Right lobe of liver (tissue), 4 donors: ENCODE data around the gene POLR2F.

ENCODE experiments used
- POLR2A ChIP-seq: fragments of 450-650 bp; IDR thresholded peaks from one replicate; pipeline ENCODE4 v1.6.1; 2017; ENCODE audit warnings: antibody characterized with exemption, mild to moderate bottlenecking
- TF ChIP-seq, protein P1 (sequence below), 4 donors: fragments of 200-600 bp in 3 of 4; fragments of 450-650 bp in 1 of 4; IDR thresholded peaks; one replicate each; pipeline versions ENCODE4 v1.5.1 to v1.8.0; 2016 to 2022; ENCODE audit warnings: antibody characterized with exemption in 4 of 4, mild to moderate bottlenecking in 2 of 4
- donor health status: DM: no; HTN: no; CAD: no.
- donor health status: DM: no; HTN: no; CAD: no.
- donor health status: DM: no; HTN: yes; CAD: no.

DNA sequence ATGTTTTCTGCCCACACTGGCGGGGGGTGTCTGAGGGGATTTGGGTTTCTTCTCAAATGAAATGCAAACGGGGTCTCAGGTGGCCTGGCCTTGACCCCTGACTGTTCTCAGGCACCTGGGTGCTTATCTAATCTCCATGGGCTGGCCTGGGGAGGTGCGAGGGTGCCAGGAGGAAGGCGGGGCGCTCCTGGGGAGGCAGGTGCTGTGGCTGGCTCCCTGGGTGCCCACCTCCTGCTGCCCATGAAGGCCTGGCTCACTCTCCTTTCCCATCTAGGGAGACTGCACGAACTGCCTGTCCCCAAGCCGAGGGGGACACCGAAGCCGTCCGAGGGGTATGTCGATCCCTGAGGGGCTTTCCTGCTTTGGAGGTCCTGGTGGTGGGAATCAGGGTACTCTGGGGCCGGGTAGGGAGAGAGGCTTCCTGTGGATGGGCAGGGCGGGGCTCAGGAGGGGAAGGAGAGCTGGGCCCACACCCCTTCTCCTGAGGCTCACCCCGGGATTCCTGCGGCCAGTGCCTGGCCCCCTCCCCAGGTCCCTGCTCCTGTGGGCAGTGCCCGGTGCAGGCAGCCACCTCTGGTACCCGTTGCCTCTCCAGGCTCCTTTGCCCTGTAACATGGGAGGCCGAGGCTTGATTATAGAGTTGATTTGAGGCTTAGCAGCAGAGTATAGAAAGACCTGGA lies 29.0 kb upstream of the POLR2F start:
- TF ChIP-seq, protein P1, sequence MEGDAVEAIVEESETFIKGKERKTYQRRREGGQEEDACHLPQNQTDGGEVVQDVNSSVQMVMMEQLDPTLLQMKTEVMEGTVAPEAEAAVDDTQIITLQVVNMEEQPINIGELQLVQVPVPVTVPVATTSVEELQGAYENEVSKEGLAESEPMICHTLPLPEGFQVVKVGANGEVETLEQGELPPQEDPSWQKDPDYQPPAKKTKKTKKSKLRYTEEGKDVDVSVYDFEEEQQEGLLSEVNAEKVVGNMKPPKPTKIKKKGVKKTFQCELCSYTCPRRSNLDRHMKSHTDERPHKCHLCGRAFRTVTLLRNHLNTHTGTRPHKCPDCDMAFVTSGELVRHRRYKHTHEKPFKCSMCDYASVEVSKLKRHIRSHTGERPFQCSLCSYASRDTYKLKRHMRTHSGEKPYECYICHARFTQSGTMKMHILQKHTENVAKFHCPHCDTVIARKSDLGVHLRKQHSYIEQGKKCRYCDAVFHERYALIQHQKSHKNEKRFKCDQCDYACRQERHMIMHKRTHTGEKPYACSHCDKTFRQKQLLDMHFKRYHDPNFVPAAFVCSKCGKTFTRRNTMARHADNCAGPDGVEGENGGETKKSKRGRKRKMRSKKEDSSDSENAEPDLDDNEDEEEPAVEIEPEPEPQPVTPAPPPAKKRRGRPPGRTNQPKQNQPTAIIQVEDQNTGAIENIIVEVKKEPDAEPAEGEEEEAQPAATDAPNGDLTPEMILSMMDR (IDR thresholded peaks at IDR 0.05): no peak
- TF ChIP-seq POLR2A: no peak
